Measurements from ENCODE around the gene DHX32.
"Not testable (repeated sequence)": the region's sequence is repeated elsewhere in the genome, so short reads cannot be mapped to it uniquely, and the experiment has no call there.

DHX32 gene

GRCh38 chr10:125895130-125896087 is 14.3 kb upstream of the DHX32 start:
- DNase-seq: peak; percentile 53

GRCh38 chr10:125894176-125894575 is 13.1 kb upstream of the DHX32 start:
- DNase-seq: not testable (repeated sequence)

- not testable (repeated sequence) for DNase-seq
Observed at GRCh38 chr10:125892402-125892801, 11.3 kb upstream of the DHX32 start.

GRCh38 chr10:125889441-125889840 is 8.3 kb upstream of the DHX32 start:
- not testable (repeated sequence) for DNase-seq

GRCh38 chr10:125886914-125887512 is 5.9 kb upstream of the DHX32 start:
- DNase-seq: no peak

GRCh38 chr10:125883211-125883610 is 2.1 kb upstream of the DHX32 start:
- no peak for DNase-seq

- no peak for DNase-seq
Observed at GRCh38 chr10:125882596-125882995, 1.5 kb upstream of the DHX32 start.

GRCh38 chr10:125880719-125881118 is 373 bp downstream of the DHX32 start:
- no peak for DNase-seq

- DNase-seq: no peak
Observed at GRCh38 chr10:125878957-125879835, 1.9 kb downstream of the DHX32 start.

- DNase-seq: no peak
Observed at GRCh38 chr10:125871338-125871737, 9.8 kb downstream of the DHX32 start.

- DNase-seq: peak; percentile 23
Observed at GRCh38 chr10:125868372-125868975, 12.6 kb downstream of the DHX32 start.

GRCh38 chr10:125866421-125867029 is 14.6 kb downstream of the DHX32 start:
- DNase-seq: no peak

- DNase-seq: no peak
Observed at GRCh38 chr10:125865120-125865519, 16.0 kb downstream of the DHX32 start.

GRCh38 chr10:125859128-125859817 is 21.8 kb downstream of the DHX32 start:
- no peak for DNase-seq

GRCh38 chr10:125857185-125857760 is 23.8 kb downstream of the DHX32 start:
- no peak for DNase-seq

- DNase-seq: no peak
Observed at GRCh38 chr10:125852487-125852886, 28.6 kb downstream of the DHX32 start.

- DNase-seq: no peak
Observed at GRCh38 chr10:125850766-125851731, 30.0 kb downstream of the DHX32 start.

- DNase-seq: no peak
Observed at GRCh38 chr10:125849448-125849847, 31.6 kb downstream of the DHX32 start.

GRCh38 chr10:125848857-125849256 is 32.2 kb downstream of the DHX32 start:
- no peak for DNase-seq

GRCh38 chr10:125848371-125848770 is 32.7 kb downstream of the DHX32 start:
- no peak for DNase-seq

Measured in activated CD4-positive, alpha-beta T cell treated with anti-CD3 and anti-CD28 coated beads, Interleukin-2, Interleukin-6, amounts not matched to agents 100 ng/mL and 50 ng/mL, durations not matched to agents 16 hours and 8 hours (primary cell).